Embryonic facial prominence (tissue), 1 donor: ENCODE data around the gene NKIRAS2.

Experiments
- DNase-seq: peaks from one replicate; pipeline ENCODE4 v3.0.0-alpha.2; 2016; ENCODE audit errors: extremely low spot score

NKIRAS2 gene

DNA sequence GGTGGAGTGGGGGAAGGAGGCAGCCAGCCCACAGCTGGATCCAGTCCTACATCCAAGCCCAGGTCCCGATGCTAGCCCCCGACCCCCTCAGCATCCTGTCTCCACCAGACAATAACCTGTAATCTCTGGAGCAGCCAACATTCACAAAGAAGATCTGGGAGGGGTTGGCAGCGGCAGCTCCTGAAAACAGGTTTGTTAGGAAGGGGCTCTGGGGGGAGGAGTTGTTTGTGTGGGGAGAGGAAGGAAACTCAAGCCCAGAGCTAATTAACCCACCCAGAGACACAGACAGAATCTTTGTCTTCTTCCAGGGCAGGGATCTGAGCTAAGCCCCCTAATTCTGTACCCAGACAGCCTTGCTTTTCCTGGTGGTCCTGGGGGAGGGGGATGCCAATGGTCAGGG lies 35.1 kb downstream of the NKIRAS2 start:
- DNase-seq = no peak

DNA sequence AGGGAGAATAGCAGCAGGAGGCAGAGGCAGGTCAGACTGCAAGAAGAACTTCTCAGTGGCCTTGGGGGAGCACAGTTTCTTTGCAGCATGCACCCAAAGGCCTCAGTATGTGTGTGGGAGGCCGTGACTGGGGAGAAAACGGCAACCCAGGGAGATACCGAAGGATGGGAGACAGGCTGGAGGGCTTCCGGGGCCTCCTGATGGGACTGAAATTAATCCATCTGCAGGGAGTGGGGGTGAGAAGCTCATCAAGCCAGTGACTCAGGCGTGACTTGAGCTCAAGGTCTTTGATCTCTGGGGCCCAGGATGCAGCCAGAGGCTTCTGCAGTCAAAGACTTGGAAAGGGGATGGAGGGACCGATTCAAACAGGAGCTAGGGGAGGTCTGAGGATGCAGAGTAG lies 35.6 kb downstream of the NKIRAS2 start:
- no peak for DNase-seq

DNA sequence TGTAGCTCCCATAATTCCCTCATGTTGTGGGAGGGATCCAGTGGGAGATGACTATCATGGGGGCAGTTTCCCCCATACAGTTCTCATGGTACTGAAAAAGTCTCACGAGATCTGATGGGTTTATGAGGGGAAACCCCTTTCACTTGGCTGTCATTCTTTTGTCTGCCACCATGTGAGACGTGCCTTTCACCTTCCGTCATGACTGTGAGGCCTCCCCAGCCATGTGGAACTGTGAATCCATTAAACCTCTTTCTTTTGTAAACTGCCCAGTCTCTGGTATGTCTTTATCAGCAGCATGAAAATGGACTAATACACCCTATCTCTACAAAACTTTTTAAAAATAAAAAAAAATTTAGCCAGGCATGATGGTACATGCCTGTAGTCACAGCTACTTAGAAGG lies 36.7 kb downstream of the NKIRAS2 start:
- no peak for DNase-seq

DNA sequence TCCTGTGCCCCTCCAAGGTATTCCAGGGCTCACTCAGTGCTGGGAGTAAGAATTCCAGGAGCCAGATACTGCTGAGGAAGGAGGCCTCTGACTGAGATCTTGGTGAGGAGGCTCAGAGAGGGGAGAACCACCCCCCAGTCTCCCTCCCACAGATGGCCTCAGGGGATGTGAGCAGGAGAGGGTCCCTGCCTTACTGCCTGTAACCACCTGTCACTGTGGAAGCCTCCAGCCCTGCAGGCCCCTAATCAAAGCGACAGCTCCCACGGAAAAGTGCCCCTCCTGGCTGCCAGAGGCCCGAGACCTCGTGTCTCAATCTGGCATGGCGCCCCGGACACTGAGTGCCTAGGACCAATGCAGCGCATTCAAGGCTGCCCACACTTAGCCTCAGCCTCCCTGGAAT lies 38.2 kb downstream of the NKIRAS2 start:
- DNase-seq = no peak

DNA sequence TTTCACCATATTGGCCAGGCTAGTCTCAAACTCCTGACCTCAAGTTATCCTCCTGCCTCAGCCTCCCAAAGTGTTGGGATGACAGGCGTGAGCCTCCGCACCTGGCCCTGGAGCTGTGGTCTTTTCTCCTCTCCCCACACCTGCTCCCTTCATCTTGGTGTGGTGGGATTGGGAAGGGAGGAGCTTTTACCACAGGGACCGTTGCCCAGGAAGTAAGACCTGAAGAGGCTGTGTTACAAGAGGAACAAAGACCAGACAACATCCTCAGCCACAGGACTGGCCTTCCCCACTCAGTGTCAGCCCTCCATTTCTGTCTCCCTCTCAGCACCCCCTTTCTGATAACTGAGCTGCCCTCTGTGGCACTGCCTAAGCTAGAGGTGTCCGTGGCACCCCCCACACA lies 39.9 kb downstream of the NKIRAS2 start:
- no peak for DNase-seq

DNA sequence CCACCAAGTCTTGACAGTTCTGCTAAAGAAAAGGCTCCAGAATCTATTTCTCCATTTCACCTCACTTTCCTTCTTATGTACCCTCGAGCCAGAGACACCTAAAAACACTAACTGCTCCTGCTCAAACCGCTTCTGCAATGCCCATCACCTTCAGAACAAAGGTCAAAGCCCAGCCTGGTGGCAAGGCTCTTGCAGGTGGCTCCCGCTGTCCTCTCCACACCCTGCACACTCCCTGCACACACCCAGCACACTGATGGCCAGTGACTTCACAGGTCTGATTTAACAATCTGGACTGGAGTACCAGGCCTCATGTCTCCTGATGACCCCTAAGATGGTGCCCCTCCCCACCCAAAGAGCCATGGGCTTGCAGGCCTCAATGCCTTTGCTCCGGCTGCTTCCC lies 40.3 kb downstream of the NKIRAS2 start:
- no peak for DNase-seq

DNA sequence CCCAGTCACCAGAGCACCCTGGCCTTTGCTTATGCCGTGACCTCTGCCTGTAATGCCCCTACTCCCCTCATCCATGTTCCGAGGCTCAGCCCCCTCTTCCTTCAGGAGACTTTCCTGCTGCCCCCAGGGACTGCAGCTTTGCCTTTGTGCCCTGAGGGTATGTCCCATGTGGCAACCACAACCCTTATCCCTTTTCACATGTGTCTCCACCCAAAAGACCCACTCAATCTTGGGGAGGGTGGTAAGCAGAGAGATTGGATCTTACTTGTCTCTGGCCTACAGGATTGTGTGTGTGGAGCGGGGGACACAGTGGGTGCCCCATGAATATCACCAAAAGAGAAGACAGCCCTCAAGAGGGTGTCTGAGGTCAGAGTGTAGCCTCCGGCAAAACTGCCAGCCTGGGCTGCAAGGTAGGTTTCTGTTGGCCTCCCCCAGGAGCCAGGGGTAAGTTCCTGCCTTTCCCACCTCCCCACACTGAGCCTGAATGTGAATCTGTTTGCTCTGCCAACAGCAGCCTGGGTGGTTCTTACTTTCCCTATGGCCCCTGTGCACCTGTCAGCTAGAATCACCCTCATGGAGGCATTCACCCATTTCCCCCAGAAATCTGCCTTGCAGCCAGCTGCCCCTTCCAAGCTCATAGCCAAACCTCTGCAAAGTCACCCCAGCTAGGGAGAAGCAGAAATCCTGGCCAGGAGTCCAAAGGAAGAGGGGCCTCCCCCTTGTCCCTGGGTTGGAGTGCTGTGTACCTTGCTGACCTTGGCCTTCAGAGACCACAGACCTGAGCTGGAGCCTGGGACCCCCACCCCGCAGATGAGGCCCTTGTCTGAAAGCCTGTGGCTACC lies 42.0 kb downstream of the NKIRAS2 start:
- no peak for DNase-seq

DNA sequence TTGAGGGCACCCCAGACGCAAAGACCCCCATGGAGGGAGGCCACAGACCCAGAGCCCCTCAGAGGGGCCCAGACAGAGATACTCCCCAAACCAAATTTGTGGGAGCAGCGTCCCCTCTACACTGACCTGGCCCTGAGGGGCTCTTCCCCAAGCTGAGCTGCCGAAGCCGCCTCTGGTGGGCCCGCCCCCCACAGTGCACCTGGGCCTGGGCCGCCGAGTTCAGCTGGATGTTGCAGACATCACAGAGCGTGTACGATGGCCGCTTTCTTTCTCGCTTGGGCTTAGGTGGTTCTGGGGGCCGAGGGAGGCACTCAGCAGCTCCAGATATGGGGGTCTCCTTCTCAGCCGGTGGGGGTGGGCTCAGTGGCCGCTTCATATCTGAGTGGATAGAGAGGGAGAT lies 42.8 kb downstream of the NKIRAS2 start:
- DNase-seq = no peak

DNA sequence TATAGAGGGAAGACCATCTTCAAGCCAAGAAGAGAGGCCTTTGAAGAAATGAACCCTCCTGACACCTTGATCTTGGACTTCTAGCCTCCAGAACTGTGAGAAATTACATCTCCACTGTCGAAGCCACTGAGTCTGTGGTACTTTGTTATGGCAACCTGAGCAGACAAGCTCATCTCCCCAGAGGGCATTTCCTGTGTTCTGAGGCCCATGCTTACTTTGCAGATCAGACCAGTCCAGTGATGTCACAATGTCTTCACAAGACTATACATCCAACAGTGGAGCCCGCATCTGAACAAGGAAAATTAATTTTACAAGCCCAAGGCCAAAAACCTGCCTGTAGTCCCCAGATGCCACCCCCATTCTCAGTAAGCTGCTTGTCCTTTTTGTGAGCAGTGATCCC lies 45.3 kb downstream of the NKIRAS2 start:
- DNase-seq = no peak

DNA sequence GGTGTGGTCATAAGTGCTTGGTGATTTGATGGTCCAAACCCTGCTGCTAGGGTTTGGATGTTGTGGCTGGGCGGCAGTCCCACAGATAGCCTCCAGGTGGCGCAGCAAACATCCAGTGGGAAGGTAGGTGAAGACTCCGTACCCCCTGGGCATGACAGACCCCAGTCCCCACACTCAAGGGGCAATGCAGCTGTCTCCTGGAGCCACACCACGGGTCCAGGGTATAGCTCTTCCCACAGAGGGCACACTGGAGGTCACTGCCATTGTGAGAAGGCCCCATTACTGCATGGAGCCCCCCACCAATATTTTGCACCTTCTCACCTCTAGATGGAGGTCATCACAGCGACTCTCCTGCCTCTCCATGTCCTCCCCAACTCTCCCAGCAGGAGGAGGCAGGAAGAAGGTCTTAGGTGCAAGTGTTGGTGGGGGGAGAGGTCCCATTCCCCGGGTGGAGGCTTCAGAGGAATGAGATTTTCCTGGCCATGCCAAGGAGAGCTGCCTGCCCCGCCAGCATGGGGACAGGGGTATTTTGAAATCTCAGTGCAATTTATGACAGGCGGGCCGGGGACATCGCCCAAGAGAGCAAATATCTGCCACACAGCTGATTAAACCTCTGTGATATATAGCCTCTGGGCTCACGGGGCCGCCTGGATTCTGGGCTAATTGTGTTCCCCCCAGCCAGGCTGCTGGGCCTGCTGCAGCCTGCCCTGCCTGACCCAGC lies 47.6 kb downstream of the NKIRAS2 start:
- DNase-seq = no peak

DNA sequence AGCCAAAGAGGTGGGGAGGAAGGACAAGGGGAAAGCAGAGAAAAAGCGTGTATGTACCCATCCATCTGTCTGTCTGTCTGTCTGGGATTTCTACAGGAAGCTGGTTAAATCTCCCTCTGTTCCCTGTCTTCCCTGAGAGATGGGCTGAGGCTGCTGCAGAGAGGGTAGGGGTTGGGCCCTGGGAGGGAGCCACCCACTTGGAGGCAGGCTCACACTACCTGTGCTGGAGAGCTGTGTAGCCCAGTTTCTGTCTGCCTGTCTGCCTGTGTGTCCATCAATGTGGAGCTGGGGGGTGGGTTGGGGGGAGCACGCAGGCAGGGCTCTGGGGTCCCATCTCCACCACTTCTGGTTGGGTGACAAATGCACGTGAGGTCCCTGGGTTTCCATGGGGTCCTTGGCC lies 49.1 kb downstream of the NKIRAS2 start:
- DNase-seq = no peak

DNA sequence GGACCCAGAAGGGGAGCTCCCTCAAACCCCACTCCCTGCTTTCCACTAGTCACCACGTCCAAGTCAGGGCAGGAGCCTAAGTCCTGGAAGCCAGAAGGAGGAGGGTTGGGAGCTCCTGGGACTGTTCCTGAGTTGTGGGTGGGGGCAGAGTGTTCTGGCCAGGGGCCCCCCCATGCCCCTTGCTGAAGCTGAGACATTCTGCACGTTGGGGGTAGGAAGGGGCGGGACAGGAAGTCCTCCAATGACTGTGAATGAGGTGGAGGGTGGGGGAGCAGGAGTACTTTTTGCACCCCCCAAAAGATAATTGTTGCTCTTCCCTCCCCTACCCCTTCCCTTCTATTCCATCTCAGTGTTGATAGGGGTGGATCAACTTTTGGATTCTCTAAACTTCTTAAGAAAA lies 51.9 kb downstream of the NKIRAS2 start:
- DNase-seq = no peak

DNA sequence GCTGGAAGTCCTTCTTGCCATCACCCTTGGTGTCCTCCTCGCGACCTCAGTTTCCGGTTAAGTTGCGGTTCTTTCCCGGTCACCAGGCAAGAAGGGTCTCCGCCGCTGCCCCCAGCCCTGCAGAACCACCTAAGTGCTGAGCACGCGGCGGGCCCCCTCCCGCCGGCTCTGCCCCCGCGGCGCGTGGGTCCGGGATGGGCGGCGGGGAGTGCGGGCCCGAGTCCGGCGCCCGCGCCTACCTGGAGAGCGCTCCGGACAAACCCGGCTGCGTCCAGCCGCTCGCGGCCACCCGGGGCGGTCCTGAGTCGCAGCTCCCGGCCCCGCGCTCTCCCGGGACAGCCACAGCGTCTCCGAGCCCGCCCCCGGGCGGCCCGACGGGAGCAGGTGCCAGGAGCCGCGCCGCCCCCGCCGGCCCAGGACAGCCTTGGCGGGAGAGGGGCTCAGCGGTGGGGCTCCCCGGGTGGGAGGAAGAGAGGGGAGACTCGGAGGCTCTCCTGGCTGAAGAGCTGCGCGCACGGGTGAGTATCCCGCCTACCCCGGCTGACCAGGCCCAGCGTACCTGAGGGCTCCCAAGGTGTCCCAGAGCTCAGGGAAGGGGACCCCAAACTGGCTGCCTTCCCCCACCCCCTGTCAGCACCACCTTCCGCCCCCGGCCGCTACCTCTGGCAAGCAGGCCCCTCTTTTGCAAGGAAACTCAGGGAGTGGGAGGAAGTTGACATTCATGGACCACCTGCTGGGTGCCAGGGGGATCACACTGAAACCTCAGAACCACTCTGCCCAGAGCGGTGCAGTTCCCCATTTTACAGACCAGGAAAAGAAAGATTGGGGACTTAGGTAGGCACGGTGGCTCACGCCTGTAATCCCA lies 52.7 kb downstream of the NKIRAS2 start:
- DNase-seq = no peak
